Skeletal muscle tissue (tissue), 4 donors: Measurements from ENCODE around the gene PRPF40A. TPM values are rescaled to one million over a fixed set of nuclear protein-coding genes. Genes with fewer than 3 reads are reported as not detected.
"Not testable (repeated sequence)": the region's sequence is repeated elsewhere in the genome, so short reads cannot be mapped to it uniquely, and the experiment has no call there.

Experiments
- H3K27ac ChIP-seq: one replicate; pipeline ENCODE4 v1.7.0; 2013; ENCODE audit warnings: mild to moderate bottlenecking, low read depth, low read length, inconsistent platforms
- H3K27me3 ChIP-seq, 3 donors: one replicate each; pipeline ENCODE4 v1.7.0; 2013; ENCODE audit warnings: low read length in 3 of 3; ENCODE audit not compliant: control insufficient read depth in 3 of 3, insufficient read depth in 3 of 3
- H3K36me3 ChIP-seq, 3 donors: one replicate each; pipeline ENCODE4 v1.7.0; 2013; ENCODE audit warnings: low read length in 3 of 3; ENCODE audit not compliant: control insufficient read depth in 3 of 3, insufficient read depth in 3 of 3
- H3K4me1 ChIP-seq, 3 donors: one replicate each; pipeline ENCODE4 v1.7.0; 2013; ENCODE audit warnings: low read length in 3 of 3, mild to moderate bottlenecking in 3 of 3; ENCODE audit not compliant: control insufficient read depth in 3 of 3, insufficient read depth in 3 of 3
- H3K4me3 ChIP-seq, 3 donors: one replicate each; pipeline ENCODE4 v1.7.0; 2013; ENCODE audit warnings: low read length in 3 of 3
- H3K9ac ChIP-seq, 3 donors: one replicate each; pipeline ENCODE4 v1.7.0; 2013; ENCODE audit warnings: low read length in 3 of 3, mild to moderate bottlenecking in 3 of 3, moderate library complexity in 2 of 3, low read depth in 1 of 3
- H3K9me3 ChIP-seq, 3 donors: one replicate each; pipeline ENCODE4 v1.7.0; 2013; ENCODE audit warnings: low read length in 3 of 3; ENCODE audit not compliant: control insufficient read depth in 3 of 3
- total RNA-seq: library from RNA; depleted of rRNA; stranded (reverse); fragments of >200 nt; gene quantifications from one replicate; pipeline ENCODE4 v1.2.3, GENCODE V29; 2014
- donor health status: Osteomylitis.

PRPF40A gene
- 34.4 TPM for total RNA-seq

DNA sequence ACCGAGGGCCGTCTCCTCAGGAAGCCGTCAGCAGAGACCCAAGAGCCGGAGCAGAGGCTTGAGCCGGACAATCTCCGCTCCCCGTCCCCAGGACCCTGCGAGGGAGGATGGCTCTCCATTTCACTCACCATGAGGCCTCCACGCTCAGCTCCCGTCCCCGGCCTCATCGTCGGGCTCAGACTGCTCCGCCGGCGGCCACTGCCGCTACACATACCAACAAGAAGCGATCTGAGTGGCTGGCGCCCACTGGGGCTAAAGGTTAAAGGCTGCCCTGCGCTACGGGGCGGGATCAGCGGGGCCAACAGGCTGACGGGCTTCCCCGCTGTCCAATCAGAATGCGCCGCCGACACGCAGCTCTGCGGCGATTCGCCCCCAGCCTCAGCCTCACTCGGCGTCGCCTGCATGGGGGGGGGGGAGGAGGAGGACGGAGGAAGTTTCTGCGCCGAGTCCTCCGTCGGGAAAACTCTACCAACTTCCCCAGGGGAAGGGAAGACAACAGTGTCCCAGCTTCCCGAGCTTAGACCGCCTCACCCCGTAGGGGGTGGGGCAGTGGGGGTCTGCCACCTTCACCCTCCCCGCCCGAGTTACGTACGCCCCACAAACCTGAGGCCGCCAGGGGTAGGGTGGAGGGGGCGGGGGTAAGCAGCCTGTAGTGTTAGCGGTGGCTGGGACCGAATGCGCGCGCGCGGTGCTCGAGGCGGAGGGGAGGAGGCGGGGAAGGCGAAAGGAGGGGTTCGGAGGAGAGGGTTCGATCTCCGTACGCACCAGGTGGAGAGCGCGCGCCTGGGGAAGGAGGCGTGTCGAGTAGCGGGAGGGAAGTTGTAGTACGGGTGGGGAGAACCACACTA is at the start of gene PRPF40A:
TSS of gene PRPF40A (minus strand) at position 234 of the 848 bp plus-strand sequence. CDS start at position 212, 22 bp downstream.
- Histone ChIP-seq H3K36me3 (peaks cover 3 to 6% (median 5%) of the 10 kb centered on the region in 3 donors), H3K27me3 (no peaks in the 10 kb centered on the region), H3K9ac (peak within 1 kb of the TSS; percentile 98 to 100 (median 99)), H3K4me1 (peaks cover 18 to 28% (median 22%) of the 10 kb centered on the region in 3 donors), H3K9me3 (no peaks in the 10 kb centered on the region), H3K4me3 (peak within 1 kb of the TSS; percentile 94 to 99 (median 97)), H3K27ac (peak within 1 kb of the TSS; percentile 99)

- Histone ChIP-seq H3K27ac (no peak overlapping the region), H3K27me3 (no peaks in the 10 kb centered on the region), H3K36me3 (peaks cover 0 to 5% (median 2%) of the 10 kb centered on the region in 3 donors), H3K4me3 (no peak overlapping the region), H3K9ac (no peak overlapping the region), H3K4me1 (no peaks in the 10 kb centered on the region), H3K9me3 (no peaks in the 10 kb centered on the region)
These were observed 49.7 kb upstream of the PRPF40A start for GRCh38 chr2:152766928-152767327.

DNA sequence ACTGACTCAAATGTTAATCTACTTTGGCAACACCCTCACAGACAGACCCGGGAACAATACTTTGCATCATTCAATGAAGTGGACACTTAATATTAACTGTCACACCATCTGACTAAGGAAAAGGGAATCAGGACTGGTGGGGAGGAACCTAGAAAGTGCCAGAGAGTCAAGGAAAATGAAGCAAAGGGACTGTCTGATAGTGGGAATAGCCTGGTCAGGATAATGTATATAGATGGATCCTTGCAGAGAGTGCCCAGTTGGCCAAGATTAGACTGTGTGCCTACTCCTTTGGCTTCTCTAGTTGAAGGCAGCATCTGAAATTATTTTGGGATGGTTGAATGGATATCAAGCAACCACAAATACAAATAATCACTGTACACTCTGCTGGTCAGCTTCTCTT is 46.4 kb upstream of the PRPF40A start:
- no peak overlapping the region for H3K9ac ChIP-seq
- no peak overlapping the region for H3K4me3 ChIP-seq
- no peaks in the 10 kb centered on the region for H3K9me3 ChIP-seq
- no peaks in the 10 kb centered on the region for H3K27me3 ChIP-seq
- no peaks in the 10 kb centered on the region for H3K4me1 ChIP-seq
- no peak overlapping the region for H3K27ac ChIP-seq
- H3K36me3 ChIP-seq = peaks cover 2 to 6% (median 6%) of the 10 kb centered on the region in 3 donors

DNA sequence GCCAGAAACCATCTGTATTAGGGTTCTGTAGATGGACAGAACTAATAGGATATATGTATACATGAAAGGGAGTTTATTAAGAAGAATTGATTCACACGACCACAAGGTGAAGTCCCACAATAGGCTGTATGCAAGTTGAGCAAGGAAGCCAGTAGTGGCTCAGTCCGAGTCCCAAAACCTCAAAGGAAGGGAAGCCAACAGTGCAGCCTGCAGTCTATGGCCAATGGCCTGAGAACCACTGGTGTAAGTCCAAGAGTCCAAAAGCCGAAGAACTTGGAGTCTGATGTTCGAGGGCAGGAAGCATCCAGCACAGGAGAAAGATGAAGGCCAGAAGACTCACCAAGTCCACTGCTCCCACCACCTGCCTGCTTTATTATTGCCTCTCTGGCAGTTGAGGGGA is 45.9 kb upstream of the PRPF40A start:
- H3K4me3 ChIP-seq, H3K9ac ChIP-seq, H3K27me3 ChIP-seq, H3K27ac ChIP-seq, H3K4me1 ChIP-seq, H3K9me3 ChIP-seq, H3K36me3 ChIP-seq: not testable (repeated sequence)

DNA sequence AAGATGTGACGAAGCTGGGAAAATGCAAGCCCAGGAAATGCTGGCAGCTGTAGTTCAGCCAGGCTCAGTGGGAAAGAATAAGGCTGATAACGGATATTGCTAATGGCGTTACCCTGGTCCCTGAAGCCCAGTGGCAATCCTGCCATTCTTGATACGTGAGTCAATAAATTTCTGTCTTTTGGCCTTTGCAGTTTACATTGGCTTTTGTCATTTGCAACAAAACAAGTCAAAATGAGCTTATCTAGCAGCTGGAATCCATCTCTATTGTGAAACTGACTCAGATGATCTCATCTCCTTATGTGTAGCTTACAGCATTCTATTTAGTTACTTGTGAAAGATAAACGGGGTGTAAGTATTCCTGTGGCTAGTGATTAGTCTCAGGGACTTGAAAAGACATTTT is 44.9 kb upstream of the PRPF40A start:
- no peaks in the 10 kb centered on the region for H3K27me3 ChIP-seq
- no peak overlapping the region for H3K27ac ChIP-seq
- H3K9ac ChIP-seq = no peak overlapping the region
- H3K4me3 ChIP-seq = no peak overlapping the region
- no peaks in the 10 kb centered on the region for H3K9me3 ChIP-seq
- H3K36me3 ChIP-seq = peaks cover 2 to 8% (median 6%) of the 10 kb centered on the region in 3 donors
- no peaks in the 10 kb centered on the region for H3K4me1 ChIP-seq

GRCh38 chr2:152761214-152761613 is 44.0 kb upstream of the PRPF40A start:
- Histone ChIP-seq H3K27me3 (no peaks in the 10 kb centered on the region), H3K4me1 (no peaks in the 10 kb centered on the region), H3K27ac (no peak overlapping the region), H3K36me3 (peaks cover 2 to 10% (median 6%) of the 10 kb centered on the region in 3 donors), H3K9me3 (no peaks in the 10 kb centered on the region), H3K4me3 (no peak overlapping the region), H3K9ac (no peak overlapping the region)

DNA sequence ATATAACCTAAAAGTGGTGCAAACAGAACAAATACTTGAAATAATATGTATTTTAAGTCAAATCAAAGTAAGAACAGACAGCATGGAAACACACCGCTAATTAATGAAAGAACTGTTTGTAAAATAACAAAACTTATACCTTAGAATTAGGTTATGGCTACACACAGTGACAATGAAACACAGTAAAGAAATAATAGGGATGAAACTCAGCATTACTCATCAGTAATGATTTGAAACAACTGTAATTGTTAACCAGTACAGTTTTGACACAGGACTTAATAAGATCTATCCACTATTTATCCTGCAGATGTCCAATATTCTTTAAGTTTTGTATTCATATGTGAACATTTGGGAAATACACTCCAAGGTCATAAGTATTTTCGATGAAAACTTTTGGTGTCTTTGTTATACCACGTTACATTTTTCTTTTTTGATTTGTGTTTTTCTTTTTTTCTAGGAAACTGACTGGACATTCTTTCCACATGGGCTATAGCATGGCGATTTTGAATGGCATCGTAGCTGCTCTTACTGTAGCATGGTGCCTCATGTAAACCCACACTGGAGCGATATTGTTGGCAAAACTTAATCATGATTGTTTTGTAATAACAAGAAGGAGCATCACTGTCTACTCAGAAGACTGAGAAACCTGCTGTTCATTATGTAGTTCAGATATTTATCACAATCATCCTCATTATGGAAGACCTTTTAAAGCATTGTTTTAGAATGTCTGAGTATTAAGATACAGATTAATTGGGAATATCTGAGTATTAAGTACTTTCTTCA is 42.2 kb upstream of the PRPF40A start:
- Histone ChIP-seq H3K36me3 (peaks cover 2 to 10% (median 8%) of the 10 kb centered on the region in 3 donors), H3K27me3 (no peaks in the 10 kb centered on the region), H3K9me3 (no peaks in the 10 kb centered on the region), H3K4me3 (no peak overlapping the region), H3K9ac (no peak overlapping the region), H3K27ac (no peak overlapping the region), H3K4me1 (no peaks in the 10 kb centered on the region)

DNA sequence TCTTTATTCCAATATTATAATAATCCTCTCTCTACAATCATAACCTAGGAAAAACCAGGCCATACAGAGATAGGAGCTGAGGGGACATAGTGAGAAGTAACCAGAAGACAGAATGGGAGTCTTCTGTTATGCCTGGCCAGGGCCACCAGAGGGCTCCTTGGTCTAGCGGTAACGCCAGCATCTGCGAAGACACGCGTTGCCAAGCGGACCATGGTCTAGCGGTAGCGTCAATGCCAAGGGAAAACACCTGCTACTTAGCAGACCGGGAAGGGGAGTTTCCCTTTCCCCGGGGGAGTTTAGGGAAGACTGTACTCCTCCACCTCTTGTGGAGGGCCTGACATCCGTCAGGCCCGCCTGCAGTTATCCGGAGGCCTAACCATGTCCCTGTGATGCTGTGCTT is 37.8 kb upstream of the PRPF40A start:
- no peak overlapping the region for H3K4me3 ChIP-seq
- H3K27me3 ChIP-seq = no peaks in the 10 kb centered on the region
- no peak overlapping the region for H3K9ac ChIP-seq
- no peaks in the 10 kb centered on the region for H3K4me1 ChIP-seq
- H3K9me3 ChIP-seq = no peaks in the 10 kb centered on the region
- peaks cover 0 to 8% (median 7%) of the 10 kb centered on the region in 3 donors for H3K36me3 ChIP-seq
- no peak overlapping the region for H3K27ac ChIP-seq

DNA sequence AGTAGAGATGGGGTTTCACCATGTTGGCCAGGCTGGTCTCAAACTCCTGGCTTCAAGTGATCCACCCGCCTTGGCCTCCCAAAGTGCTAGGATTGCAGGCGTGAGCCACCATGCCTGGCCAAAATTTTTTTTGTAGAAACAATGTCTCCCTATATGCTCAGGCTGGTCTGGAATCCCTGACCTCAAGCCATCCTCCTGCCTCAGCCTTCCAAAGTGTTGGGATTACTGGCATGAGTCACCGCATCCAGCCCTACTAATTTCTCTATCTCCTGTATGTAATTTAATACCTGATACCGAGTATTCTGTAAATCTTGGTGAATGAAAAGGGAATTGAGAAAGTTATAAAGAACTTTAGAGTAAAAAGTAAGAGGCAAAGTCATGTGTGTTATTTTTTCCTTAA is 30.5 kb upstream of the PRPF40A start:
- H3K27ac ChIP-seq, H3K4me1 ChIP-seq, H3K9ac ChIP-seq, H3K4me3 ChIP-seq, H3K9me3 ChIP-seq, H3K27me3 ChIP-seq, H3K36me3 ChIP-seq: not testable (repeated sequence)

DNA sequence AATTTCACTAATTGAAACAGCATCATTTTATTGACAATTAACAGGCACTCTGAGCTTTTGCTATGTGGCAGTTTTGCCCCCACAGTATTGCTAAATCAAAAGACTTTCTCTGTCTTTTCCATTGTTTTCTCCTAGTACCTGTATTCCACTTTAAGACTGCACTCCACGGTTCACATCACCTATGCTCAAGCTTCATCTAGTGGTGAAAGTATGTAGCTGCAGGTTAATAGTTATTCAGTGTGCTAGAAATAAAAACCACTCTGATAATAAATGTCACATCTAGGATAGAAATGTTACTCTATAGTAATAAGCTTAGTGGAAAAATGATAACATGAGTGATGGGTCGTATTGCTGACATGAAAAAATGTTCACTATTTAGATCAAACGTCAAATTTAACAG is 25.7 kb upstream of the PRPF40A start:
- no peaks in the 10 kb centered on the region for H3K27me3 ChIP-seq

More for the DNA sequence above, 25.7 kb upstream of the PRPF40A start:
- Histone ChIP-seq H3K36me3 (peaks cover 0 to 3% (median 0%) of the 10 kb centered on the region in 3 donors), H3K27ac (no peak overlapping the region), H3K4me3 (no peak overlapping the region), H3K4me1 (no peaks in the 10 kb centered on the region), H3K9me3 (no peaks in the 10 kb centered on the region), H3K9ac (no peak overlapping the region)
